ENCODE data around the gene ANKRD9.

GRCh38 chr14:102490456-102490855, 19.1 kb downstream of the ANKRD9 start:
- TF ChIP-seq CTCF (IDR thresholded peaks at IDR 0.05): no peak
- TF ChIP-seq POLR2A (IDR thresholded peaks at IDR 0.05): no peak

Measured in uterus (tissue), 2 donors.